HS-5 (cell line): ENCODE data around the gene WWC2.
"Not testable (repeated sequence)": the region's sequence is repeated elsewhere in the genome, so short reads cannot be mapped to it uniquely, and the experiment has no call there.

Source experiments
- DNase-seq: peaks from one replicate; pipeline ENCODE4 v3.0.0-alpha.2; 2012; ENCODE audit warnings: low read depth

WWC2 gene

DNA sequence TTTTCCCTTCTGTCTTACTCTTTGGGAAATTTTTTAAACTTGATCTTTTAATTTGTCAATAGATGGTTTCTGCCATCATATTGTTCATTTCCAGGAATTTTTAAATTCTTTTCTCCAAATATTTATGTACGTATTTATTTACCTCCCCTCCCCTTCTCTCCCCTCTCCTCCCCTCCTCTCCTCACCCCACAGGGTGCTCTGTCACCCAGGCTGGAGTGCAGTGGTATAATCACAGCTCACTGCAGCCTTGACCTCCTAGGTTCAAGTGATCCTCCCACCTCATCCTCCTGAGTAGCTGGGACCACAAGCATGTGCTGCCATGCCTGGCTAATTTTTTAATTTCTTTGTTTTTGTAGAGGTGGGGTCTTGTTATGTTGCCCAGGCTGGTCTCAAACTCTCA is 73.8 kb downstream of the WWC2 start:
- no peak for DNase-seq

- no peak for DNase-seq
These were observed 74.8 kb downstream of the WWC2 start for GRCh38 chr4:183173580-183174526.

- DNase-seq, result peak; percentile 67
These were observed 76.7 kb downstream of the WWC2 start for GRCh38 chr4:183175631-183176232.

GRCh38 chr4:183177001-183177400 is 77.9 kb downstream of the WWC2 start:
- no peak for DNase-seq

DNA sequence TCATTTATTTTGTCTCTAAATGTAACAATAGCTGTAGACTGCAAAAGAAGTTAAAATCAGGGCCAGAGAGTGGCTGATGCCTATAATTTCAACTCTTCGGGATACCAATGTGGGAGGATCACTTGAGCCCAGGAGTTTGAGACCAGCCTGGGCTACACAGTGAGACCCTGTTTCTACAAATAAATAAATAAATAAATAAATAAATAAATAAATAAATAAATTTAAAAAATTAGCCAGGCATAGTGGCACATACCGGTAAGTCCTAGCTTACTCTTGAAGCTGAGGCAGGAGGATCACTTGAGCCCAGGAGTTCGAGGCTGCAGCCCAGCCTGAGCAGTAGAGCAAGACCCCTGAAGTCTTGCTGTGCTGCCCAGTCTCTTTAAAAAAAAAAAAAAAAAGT is 79.1 kb downstream of the WWC2 start:
- DNase-seq, result no peak

- no peak for DNase-seq
These were observed 81.0 kb downstream of the WWC2 start for GRCh38 chr4:183180096-183180495.

GRCh38 chr4:183180621-183181020 is 81.6 kb downstream of the WWC2 start:
- no peak for DNase-seq

DNA sequence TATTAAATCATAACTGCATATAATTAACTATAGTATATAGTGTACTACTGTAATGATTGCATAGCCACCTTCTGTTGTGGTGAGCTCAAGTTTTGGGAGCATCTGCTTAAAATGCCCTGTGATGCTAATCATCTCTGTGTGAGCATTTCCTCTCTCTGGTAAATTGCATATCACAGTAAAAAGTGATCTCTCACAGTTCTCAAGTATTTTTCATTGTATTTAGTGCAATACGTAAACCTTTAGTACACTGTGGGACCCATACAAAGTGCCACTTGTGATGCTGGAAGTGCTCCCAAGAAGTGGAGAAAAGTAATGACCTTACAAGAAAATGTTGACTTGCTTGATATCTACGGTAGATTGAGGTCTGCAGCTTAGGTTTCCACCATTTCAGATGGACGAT is 82.0 kb downstream of the WWC2 start:
- no peak for DNase-seq

DNA sequence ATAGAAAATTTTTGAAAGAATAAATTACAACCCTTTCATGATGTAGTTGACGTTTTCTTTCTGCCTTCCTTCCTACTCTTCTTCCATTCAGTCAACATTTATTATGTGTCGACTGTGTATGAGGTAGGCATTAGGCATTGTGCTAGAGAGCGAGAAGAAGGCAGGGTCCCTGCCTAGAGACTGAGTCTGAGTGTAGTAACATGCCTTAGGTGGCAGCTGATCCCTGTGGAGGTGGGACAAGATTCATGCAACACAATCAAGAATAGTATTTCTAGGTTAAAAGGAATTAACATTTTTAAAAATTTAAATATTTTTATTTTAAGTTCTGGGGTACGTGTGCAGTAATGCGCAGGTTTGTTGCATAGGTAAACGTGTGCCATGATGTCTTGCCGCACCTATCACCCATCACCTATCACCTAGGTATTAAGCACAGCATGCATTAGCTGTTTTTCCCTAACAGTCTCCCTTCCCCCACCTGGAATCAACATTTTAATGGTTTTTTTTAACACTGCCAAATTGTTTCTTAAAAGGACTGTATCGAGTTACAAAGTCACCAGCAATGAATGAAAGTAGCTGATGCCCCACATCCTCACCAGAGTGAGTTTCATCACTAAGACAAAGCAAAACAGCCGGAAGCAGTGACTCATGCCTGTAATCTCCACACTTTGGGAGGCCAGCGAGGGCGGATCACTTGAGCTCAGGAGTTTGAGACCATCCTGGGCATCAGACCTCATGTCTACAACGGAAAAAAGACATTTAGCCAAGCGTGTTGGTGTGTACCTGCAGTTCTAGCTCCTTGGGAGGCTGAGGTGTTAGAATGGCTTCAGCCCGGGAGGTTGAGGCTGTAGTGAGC is 84.0 kb downstream of the WWC2 start:
- DNase-seq, result peak; percentile 56

GRCh38 chr4:183183906-183184535 is 85.0 kb downstream of the WWC2 start:
- DNase-seq, result no peak

GRCh38 chr4:183185018-183185417 is 86.0 kb downstream of the WWC2 start:
- DNase-seq, result no peak

GRCh38 chr4:183185559-183185958 is 86.5 kb downstream of the WWC2 start:
- DNase-seq, result no peak

DNA sequence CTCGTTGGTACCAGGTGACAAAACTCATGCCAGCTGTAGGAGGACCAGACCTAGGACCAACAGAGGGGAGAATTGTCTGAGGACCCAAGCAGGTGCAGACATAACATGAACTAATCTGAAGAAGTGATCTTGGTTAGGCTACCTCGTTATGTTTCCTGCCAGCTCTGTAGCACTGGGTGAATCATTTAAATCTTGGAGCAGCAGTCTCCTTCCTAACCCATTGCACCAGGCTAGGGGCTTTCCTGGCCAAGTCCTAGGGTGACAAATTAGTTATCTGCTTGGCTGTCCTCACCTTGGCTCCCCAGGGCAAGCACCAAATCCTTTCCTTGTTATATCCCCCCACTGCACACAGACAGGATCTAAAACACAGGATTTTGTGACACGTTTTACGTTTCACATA is 87.8 kb downstream of the WWC2 start:
- DNase-seq, result no peak

GRCh38 chr4:183190900-183191527 is 92.0 kb downstream of the WWC2 start:
- no peak for DNase-seq

GRCh38 chr4:183191630-183192029 is 92.6 kb downstream of the WWC2 start:
- DNase-seq, result no peak

GRCh38 chr4:183192571-183192970 is 93.5 kb downstream of the WWC2 start:
- no peak for DNase-seq

DNA sequence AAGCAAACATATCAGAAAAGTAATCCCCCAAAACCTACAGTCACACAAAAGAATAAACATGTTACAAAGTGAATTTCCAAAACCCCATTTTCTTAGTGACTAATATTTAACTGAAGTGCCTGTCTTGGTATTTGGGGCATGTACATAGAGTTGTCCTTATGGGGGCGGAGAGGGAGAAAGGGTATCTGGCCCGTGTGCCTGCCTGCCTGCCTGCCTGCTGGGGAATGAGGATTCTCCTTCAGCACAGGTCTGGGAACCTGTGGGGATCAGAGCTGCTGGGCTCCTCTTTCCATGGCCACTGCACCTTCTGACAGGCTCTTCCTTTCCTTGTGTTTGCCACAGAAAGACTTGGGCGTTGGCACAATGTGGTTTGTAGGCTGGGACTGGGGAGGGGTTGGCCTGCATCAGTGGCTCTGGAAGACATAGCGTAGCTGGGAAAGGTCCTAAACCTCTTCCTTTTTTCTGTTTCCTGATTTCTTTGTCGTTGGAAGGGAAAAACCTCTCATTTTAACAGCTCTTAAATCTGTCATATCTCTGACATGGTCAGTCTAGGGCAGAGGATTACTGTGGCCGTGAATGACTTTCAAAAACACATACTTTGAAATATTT is 94.8 kb downstream of the WWC2 start:
- not testable (repeated sequence) for DNase-seq

- DNase-seq, result no peak
These were observed 96.5 kb downstream of the WWC2 start for GRCh38 chr4:183195534-183195933.

GRCh38 chr4:183197140-183197539 is 98.1 kb downstream of the WWC2 start:
- no peak for DNase-seq

- DNase-seq, result peak; percentile 50
These were observed 101.4 kb downstream of the WWC2 start for GRCh38 chr4:183200453-183200852.

GRCh38 chr4:183201331-183201730 is 102.3 kb downstream of the WWC2 start:
- DNase-seq, result no peak
